ENCODE results near the gene TAS2R16.

GRCh38 chr7:122974229-122974628, 21.3 kb downstream of the TAS2R16 start:
- TF ChIP-seq POLR2AphosphoS5 (IDR thresholded peaks at IDR 0.05; ENCODE audit: low read depth, low read length): no peak
- TF ChIP-seq CTCF (IDR thresholded peaks at IDR 0.05): no peak
- TF ChIP-seq SIN3A (IDR thresholded peaks at IDR 0.05; ENCODE audit: borderline replicate concordance, insufficient read depth, low read depth, low read length): no peak
- TF ChIP-seq, protein P1, sequence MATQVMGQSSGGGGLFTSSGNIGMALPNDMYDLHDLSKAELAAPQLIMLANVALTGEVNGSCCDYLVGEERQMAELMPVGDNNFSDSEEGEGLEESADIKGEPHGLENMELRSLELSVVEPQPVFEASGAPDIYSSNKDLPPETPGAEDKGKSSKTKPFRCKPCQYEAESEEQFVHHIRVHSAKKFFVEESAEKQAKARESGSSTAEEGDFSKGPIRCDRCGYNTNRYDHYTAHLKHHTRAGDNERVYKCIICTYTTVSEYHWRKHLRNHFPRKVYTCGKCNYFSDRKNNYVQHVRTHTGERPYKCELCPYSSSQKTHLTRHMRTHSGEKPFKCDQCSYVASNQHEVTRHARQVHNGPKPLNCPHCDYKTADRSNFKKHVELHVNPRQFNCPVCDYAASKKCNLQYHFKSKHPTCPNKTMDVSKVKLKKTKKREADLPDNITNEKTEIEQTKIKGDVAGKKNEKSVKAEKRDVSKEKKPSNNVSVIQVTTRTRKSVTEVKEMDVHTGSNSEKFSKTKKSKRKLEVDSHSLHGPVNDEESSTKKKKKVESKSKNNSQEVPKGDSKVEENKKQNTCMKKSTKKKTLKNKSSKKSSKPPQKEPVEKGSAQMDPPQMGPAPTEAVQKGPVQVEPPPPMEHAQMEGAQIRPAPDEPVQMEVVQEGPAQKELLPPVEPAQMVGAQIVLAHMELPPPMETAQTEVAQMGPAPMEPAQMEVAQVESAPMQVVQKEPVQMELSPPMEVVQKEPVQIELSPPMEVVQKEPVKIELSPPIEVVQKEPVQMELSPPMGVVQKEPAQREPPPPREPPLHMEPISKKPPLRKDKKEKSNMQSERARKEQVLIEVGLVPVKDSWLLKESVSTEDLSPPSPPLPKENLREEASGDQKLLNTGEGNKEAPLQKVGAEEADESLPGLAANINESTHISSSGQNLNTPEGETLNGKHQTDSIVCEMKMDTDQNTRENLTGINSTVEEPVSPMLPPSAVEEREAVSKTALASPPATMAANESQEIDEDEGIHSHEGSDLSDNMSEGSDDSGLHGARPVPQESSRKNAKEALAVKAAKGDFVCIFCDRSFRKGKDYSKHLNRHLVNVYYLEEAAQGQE (IDR thresholded peaks at IDR 0.05; ENCODE audit: insufficient read depth in 1 of 2, low read depth in 2 of 2, low read length in 1 of 2): no peak
- no peak for TF ChIP-seq TCF7L2 (IDR thresholded peaks at IDR 0.05; ENCODE audit: low read depth, low read length)
